SK-N-SH (cell line): ENCODE results near the gene LOX.

ENCODE experiments used
- CTCF ChIP-seq: fragments of 200-600 bp; sonication (generic); IDR thresholded peaks from 2 replicates; pipeline ENCODE4 v1.6.1; 2017; ENCODE audit warnings: antibody characterized with exemption, mild to moderate bottlenecking, moderate library complexity
- EZH2phosphoT487 ChIP-seq: fragments of 200-600 bp; sonication (generic); IDR thresholded peaks from 2 replicates; pipeline ENCODE4 v1.6.1; 2017; ENCODE audit warnings: low read depth, mixed run types, mild to moderate bottlenecking, antibody characterized with exemption, moderate library complexity, borderline replicate concordance
- FOXJ3 ChIP-seq: sonication (generic); formaldehyde crosslinking; IDR thresholded peaks from 2 replicates; pipeline ENCODE4 v1.5.1; 2020; ENCODE audit warnings: mild to moderate bottlenecking, missing genetic modification reagents
- REST ChIP-seq: IDR thresholded peaks from 2 replicates; pipeline ENCODE4 v1.6.1; 2012; ENCODE audit warnings: mild to moderate bottlenecking, low read depth, low read length, moderate library complexity

GRCh38 chr5:122121479-122122465 lies 43.7 kb upstream of the LOX start:
- TF ChIP-seq CTCF (no peak), REST (no peak), EZH2phosphoT487 (no peak), FOXJ3 (CRISPR knock-in tag) (no peak)
